ENCODE measurements around the gene ATP4B. TPM values are rescaled to one million over a fixed set of nuclear protein-coding genes. Genes with fewer than 3 reads are reported as not detected.

ATP4B gene
- total and polyA plus RNA-seq, 2 of the 8 experiments (the other 6 are each of a cell fraction or from before 2014, with no cell fraction given) = 0.05 TPM; not detected in 1

DNA sequence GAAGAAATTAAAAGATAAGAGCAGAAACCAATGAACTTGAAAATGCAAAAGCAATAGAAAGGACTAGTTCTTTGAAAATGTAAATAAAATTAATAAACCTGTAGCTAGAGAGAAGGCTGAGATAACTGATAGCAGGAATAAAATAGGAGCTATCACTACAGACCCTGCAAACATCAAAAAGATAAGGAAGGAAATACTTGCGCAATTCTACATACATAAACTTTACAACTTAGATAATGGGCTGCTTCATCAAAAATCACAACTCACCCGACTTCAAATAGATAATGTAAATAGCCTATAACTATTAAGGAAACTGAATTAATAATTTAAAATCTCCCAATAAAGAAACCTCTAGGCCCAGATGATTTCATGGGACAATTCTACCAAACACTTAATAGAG lies 3.5 kb upstream of the ATP4B start:
- H3K4me2 ChIP-seq (ENCODE audit: insufficient read depth in 1 of 2, low read depth in 2 of 2, low read length in 2 of 2) = no peak overlapping the region
- H2BK20ac ChIP-seq (ENCODE audit: low read length) = no peak overlapping the region
- H3K27ac ChIP-seq (ENCODE audit: low read depth, low read length) = no peak overlapping the region
- no peak overlapping the region for H3K4me3 ChIP-seq (ENCODE audit: extremely low read depth in 1 of 4, insufficient read depth in 2 of 4, low read depth in 3 of 4, low read length in 4 of 4)
- H4K8ac ChIP-seq (ENCODE audit: extremely low read depth, insufficient read depth, low read length) = no peak overlapping the region
- no peaks in the 10 kb centered on the region for H3K23me2 ChIP-seq (ENCODE audit: low read depth, low read length)
- H3K9ac ChIP-seq (replicated peaks in 1 of 4; ENCODE audit: extremely low read depth in 1 of 4, low read depth in 3 of 4, low read length in 3 of 4) = no peak overlapping the region
- no peak overlapping the region for H2BK12ac ChIP-seq (ENCODE audit: low read depth, low read length)
- peaks cover 0 to 2% (median 0%) of the 10 kb centered on the region in 4 experiments; a peak in 2 of 7 replicates for H3K4me1 ChIP-seq (replicated peaks in 1 of 4; ENCODE audit: control insufficient read depth in 3 of 4, insufficient read depth in 4 of 4, low read length in 3 of 4)
- no peaks in the 10 kb centered on the region for H3K79me1 ChIP-seq (ENCODE audit: low read depth, low read length)
- no peak overlapping the region for H2AFZ ChIP-seq (ENCODE audit: low read length)
- CTCF ChIA-PET (ENCODE audit: partially characterized antibody) = interaction anchor here (1.0 to 2.5 kb wide), 2 partner anchors 11 to 63 kb away, joined by 4 to 9 read pairs; no protein-coding TSS in a partner anchor
- H2AK5ac ChIP-seq (ENCODE audit: low read depth, low read length) = no peak overlapping the region
- H2BK15ac ChIP-seq (ENCODE audit: low read length) = no peak overlapping the region
- H3K27me3 ChIP-seq (replicated peaks in 1 of 4; ENCODE audit: control insufficient read depth in 3 of 4, extremely low read depth in 1 of 4, insufficient read depth in 3 of 4, low read length in 3 of 4) = no peaks in the 10 kb centered on the region
- no peaks in the 10 kb centered on the region for H3K9me3 ChIP-seq (ENCODE audit: insufficient read depth in 2 of 2, low read depth in 1 of 2, low read length in 1 of 2)
- POLR2A ChIA-PET (ENCODE audit: partially characterized antibody) = no interaction called here
- H2BK5ac ChIP-seq (ENCODE audit: low read depth, low read length) = no peak overlapping the region
- H3K79me2 ChIP-seq (ENCODE audit: control insufficient read depth in 1 of 2, insufficient read depth in 2 of 2, low read length in 2 of 2) = no peaks in the 10 kb centered on the region
- H3K4ac ChIP-seq (replicated peaks; ENCODE audit: insufficient read length, low read depth, low read length) = no peak overlapping the region
- no peak overlapping the region for H3K23ac ChIP-seq (ENCODE audit: insufficient read length)
- H4K5ac ChIP-seq (ENCODE audit: insufficient read length, low read depth, low read length) = no peak overlapping the region
- 88% methylated on average over 2 of the region's 2 CpGs; no CpG with 5 or more reads in 1 of the 2 experiments for WGBS, 2 experiments (ENCODE audit: extremely low coverage in 1 of 2, insufficient coverage in 1 of 2, insufficient read length in 1 of 2, insufficient replicate concordance in 2 of 2, low coverage in 1 of 2, low lambda C conversion rate in 2 of 2, missing lambda C conversion rate in 1 of 2)
- FAIRE-seq (no peak), DNase-seq (ENCODE audit: low read depth in 1 of 2, low spot score in 2 of 2) (no peak)
- H2BK120ac ChIP-seq (replicated peaks; ENCODE audit: low read depth, low read length) = no peak overlapping the region
- no peaks in the 10 kb centered on the region for H3K36me3 ChIP-seq (ENCODE audit: control insufficient read depth in 2 of 4, insufficient read depth in 4 of 4, low read length in 3 of 4)
- H3K18ac ChIP-seq (ENCODE audit: extremely low read depth, low read length) = no peak overlapping the region
- H4K20me1 ChIP-seq (replicated peaks in 1 of 2; ENCODE audit: control insufficient read depth in 1 of 2, insufficient read depth in 2 of 2, low read length in 2 of 2) = peaks cover 0 to 2% of the 10 kb centered on the region in 2 experiments
- no peak overlapping the region for H3K14ac ChIP-seq (ENCODE audit: insufficient read length)
- TF ChIP-seq, protein P1, sequence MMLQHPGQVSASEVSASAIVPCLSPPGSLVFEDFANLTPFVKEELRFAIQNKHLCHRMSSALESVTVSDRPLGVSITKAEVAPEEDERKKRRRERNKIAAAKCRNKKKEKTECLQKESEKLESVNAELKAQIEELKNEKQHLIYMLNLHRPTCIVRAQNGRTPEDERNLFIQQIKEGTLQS (IDR thresholded peaks at IDR 0.05; ENCODE audit: insufficient read depth, low read depth, low read length) = no peak
- TF ChIP-seq RFX5 (IDR thresholded peaks at IDR 0.05; ENCODE audit: borderline replicate concordance, low read depth, low read length) (no peak), CEBPB (IDR thresholded peaks at IDR 0.05; ENCODE audit: low read depth, low read length) (peak; percentile 61; the same call in 1 of the 2 replicates)
- no peak overlapping the region for H4K91ac ChIP-seq (replicated peaks; ENCODE audit: insufficient read length, low read length)
- H3K56ac ChIP-seq (replicated peaks; ENCODE audit: insufficient read length, low read depth, low read length) = no peak overlapping the region

All from H1 (cell line).